NCI-H128 (cell line): Measurements from ENCODE around the gene MAML3.

Source experiments
- DNase-seq: peaks from one replicate; lab custom pipeline; 2025; ENCODE audit not compliant: unreplicated experiment; lab: John Stamatoyannopoulos, UW

MAML3 gene

GRCh38 chr4:139933541-139933940, 220.4 kb downstream of the MAML3 start:
- no peak for DNase-seq

- DNase-seq, result no peak
These were observed 220.9 kb downstream of the MAML3 start for GRCh38 chr4:139933104-139933503.

DNA sequence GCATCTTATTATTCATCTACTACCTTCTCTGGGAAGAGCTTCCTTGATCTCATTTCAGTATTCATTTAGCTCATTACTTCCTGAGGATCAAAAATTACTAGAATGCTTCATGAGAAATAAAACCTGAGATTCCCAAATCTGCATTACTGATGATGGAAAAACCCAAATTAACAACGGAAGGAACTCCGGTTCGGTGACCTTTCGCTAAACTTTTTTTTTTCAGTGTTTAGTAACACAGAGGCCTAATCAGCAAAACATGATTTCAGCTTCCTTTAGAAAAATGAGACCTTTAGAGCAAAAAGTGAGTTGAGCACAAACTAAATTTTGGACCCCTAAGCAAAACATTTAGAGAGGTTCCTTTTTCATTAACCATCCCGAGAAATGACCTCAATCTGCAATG, 229.2 kb downstream of the MAML3 start:
- no peak for DNase-seq

DNA sequence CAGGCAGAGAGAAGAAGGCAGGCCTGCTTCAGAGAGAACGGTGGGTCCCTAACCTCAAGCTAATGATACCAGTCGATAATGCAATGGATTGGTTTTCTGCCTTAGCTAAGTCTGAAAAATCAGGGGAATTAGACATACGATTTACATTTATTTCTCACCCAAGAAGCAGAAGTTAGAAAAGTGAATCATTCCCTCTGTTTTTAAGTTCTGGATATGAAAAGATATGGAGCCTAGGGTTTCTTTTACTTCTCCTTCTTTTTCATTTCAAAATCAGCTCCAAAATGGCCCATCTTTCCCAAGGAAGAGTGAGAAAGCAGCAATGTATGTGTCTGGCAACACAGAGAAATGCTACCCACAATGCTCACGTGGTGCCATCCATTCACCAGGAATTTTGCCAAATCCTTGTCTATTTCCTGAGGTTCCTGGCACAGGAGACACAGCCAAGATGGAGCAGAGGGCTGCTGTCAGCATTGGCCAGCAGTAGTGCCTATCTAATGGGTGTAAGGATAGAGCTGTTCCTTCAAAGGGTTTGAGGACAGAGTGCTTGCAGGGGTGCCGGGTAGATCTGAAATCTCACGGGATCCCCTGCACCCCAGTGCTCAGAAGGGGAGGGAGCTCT, 231.5 kb downstream of the MAML3 start:
- no peak for DNase-seq

DNA sequence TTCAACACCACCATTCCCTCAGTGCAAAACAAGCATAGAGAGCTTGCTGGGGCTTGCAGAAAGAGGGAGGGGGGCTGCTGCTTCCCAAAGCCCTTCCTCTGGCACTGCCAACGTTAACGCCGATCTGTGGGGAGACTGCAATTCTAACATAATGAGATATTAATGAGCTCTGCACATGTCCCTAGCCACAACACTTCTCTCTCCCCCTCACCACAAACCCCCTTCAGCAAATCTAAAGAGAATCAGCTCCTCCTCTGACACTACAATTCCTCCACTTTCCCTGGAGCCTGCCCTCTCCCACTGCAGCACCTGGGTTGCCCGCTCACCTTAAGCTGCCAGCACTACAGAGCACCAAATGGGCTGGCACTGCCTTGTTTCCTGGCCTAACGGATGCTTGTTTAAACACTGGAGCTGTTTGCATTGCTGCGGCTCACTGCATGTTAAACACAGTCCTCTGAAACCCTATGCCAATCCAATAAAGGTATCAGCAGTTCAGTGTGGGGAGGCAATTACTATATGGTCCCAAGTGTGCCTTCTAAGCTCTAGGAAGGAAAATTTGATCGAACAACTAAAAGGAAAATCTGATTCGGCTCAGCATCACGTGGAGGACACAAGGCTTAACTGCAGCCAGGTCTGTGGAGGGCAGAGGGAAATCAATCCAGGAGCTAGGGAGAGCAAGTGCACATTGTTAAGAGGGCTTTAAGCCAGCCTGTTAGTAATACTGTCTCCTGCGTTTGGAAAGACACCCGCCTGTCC, 232.4 kb downstream of the MAML3 start:
- peak; percentile 75 for DNase-seq

DNA sequence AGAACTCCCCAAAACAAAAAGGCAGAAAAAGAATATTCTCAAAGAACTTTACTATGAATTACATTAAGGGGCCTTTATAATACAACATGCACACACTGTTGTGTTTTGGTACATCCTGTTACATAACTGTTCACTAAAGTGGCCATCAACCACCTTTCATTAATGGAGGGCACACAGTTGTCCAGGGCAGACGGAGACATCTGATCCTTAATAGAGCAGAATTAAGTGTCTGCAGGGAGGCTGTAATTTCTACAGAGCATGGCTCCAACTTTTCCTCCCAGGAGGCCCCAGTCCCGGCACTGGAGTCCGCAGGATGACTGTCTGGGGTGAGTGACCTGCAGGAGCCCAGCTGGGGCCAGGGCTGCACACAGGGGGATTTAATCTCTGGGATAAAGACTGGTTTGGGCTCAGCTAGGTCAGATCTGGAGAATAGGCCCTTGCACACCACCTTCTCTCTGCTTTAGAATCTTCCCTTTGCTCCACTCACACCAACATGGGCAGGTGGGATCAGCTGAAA, 233.4 kb downstream of the MAML3 start:
- no peak for DNase-seq

DNA sequence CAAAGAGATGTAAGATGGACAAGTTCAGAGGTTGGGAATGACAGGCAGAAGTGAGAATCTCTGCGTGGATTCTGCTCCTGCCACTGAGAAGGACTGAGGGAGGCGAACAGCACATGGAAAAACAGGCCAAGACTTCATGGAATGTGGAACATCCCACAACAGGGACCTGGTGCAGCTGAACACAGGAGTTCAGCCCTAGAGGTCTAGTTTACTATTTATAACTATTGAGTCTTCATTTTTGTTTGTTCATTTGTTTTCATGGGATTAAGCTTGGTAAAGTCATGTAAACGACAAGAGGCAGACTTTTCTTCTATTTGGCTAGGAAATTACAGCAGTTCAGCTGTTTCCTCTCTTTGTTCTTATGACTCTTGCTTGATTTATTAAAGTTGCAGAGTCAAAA, 234.5 kb downstream of the MAML3 start:
- no peak for DNase-seq

- DNase-seq, result no peak
These were observed 235.0 kb downstream of the MAML3 start for GRCh38 chr4:139919004-139919403.

DNA sequence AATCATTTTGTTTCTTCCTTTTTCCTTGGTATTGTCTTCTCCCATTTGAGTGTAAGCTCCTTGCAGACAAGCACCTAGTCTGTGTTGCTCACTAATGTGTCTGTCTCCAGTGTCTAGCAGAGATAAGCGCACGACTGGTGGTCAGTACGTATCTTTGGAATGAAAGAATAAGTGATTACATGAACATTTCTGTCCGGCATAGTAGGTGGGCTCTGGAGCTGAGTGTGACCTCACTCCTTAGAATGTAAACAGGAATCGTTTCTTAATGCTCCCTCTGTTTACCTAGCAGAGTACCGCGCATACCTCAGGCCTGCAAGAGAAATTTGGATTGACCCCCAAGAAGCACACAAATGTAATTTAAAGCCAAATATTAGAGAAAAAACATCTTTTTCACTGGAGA, 235.4 kb downstream of the MAML3 start:
- no peak for DNase-seq

- DNase-seq, result no peak
These were observed 236.1 kb downstream of the MAML3 start for GRCh38 chr4:139917896-139918295.

GRCh38 chr4:139916041-139916440, 237.9 kb downstream of the MAML3 start:
- DNase-seq, result no peak

DNA sequence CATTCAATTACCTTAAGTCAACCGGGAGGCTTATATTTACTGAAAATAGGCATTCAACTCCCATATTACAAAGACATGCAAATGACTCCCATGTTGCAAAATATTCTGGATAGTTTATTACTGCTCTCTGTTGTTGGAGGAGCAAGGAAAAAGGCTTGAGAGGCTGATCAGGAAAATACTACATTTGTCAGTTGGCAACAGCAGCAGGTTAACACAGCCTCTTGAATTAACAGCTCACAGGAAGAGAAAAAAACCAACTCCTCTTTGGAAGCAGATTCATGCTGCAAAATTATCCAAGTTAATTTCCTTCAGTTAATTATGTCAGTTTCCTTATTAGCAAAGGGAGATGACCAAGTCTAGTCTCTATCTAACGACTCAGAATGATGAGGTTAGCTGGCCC, 238.9 kb downstream of the MAML3 start:
- DNase-seq, result no peak

GRCh38 chr4:139913995-139914598, 239.9 kb downstream of the MAML3 start:
- DNase-seq, result no peak

GRCh38 chr4:139913398-139913990, 240.5 kb downstream of the MAML3 start:
- no peak for DNase-seq

GRCh38 chr4:139912445-139912844, 241.5 kb downstream of the MAML3 start:
- DNase-seq, result no peak

DNA sequence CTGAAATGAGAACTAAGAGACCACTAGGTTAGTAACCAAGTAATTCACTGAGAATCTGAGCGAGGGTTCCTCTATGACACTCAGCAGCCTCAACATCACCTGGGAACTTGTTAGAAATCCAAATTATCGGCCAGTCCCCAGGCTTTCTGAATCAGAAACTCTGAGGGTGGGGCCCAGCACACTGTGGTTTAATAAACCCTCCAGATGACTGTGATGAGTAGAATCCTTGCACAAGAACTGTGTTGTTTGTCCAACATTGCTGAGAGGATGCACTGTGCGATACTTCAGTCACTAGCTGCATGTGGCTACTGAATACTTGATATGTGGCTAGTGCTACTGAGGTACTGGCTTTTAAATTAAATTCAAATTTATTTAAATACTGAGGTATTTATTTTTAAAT, 243.9 kb downstream of the MAML3 start:
- no peak for DNase-seq

- no peak for DNase-seq
These were observed 245.1 kb downstream of the MAML3 start for GRCh38 chr4:139908636-139909437.

- DNase-seq, result no peak
These were observed 246.8 kb downstream of the MAML3 start for GRCh38 chr4:139907001-139907809.

DNA sequence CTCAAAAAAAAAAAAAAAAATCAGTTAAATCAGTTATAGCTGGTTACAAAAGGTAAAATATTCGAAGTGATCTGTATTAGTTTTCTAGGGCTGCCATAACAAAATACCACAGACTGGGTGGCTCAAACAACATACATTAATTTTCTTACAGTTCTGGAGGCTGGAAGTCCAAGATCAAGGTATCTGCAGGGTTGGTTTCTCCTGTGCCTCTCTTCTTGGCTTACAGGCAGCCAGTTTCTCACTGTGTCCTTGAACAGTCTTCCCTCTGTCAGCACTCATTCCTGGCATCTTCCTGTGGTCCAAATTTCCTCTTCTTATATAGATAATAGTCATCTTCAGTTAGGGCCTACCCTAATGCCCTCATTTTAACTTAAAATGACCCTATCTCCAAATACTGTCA, 248.5 kb downstream of the MAML3 start:
- DNase-seq, result no peak

DNA sequence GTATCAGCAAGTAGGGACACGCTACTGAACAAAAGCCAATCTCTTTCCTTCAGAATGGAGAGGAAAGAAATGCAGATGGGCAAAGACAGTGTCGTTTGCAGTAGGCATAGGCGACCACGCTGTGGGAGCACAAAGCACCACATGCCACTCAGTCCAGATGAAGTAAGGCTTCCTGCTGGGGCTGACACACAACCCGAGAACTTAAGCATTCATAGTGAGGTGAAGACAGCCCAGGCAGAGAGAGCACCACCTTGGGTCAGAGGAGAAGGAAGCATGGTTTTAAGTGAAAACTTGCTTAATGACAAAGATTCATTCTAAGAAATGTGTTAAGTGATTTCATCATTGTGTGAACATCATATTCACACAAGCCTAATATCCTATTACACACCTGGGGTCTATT, 249.6 kb downstream of the MAML3 start:
- DNase-seq, result no peak
